ENCODE data around the gene LRMDA.

DNA sequence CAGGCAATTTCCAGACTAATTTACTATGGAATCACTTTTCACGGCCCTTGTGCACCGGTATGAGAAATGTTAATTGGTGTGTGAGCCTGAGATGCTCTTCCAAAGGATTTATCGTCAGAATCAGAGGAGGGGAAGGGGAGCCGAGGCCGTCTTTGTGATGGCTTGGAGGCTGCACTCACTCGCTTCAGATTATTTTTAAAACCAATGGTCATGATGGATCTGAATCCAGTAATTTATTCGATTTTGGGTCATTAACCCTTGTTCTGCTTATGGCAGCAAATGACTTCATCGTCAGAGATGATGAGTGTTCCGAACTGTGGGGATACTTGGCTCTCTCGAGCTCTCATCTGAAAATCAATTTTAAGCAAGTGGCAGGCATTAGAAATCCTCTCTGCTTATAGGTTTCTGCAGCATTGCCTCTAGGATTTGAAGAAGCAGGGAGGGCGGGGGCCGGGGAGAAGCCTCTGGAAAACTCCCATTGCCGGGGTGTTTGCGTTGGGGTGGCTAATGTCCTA is 576.3 kb downstream of the LRMDA start:
- TF ChIP-seq, protein P1, sequence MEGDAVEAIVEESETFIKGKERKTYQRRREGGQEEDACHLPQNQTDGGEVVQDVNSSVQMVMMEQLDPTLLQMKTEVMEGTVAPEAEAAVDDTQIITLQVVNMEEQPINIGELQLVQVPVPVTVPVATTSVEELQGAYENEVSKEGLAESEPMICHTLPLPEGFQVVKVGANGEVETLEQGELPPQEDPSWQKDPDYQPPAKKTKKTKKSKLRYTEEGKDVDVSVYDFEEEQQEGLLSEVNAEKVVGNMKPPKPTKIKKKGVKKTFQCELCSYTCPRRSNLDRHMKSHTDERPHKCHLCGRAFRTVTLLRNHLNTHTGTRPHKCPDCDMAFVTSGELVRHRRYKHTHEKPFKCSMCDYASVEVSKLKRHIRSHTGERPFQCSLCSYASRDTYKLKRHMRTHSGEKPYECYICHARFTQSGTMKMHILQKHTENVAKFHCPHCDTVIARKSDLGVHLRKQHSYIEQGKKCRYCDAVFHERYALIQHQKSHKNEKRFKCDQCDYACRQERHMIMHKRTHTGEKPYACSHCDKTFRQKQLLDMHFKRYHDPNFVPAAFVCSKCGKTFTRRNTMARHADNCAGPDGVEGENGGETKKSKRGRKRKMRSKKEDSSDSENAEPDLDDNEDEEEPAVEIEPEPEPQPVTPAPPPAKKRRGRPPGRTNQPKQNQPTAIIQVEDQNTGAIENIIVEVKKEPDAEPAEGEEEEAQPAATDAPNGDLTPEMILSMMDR (IDR thresholded peaks at IDR 0.05) = no peak
- TF ChIP-seq EZH2 (IDR thresholded peaks at IDR 0.05; ENCODE audit: borderline replicate concordance, insufficient read depth, low read depth, low read length, poor library complexity, severe bottlenecking) = no peak
